Activated CD8-positive, alpha-beta memory T cell treated with anti-CD3 and anti-CD28 coated beads, Interleukin-2, amount 50 U/mL, for 24 hours (primary cell): ENCODE results near the gene NUP98.

Experiments
- DNase-seq: peaks from one replicate; pipeline ENCODE4 v3.0.0-alpha.2; 2020; ENCODE audit errors: extremely low read depth

The NUP98 gene

GRCh38 chr11:3797329-3798090, at the start of gene NUP98:
TSS of gene NUP98 (minus strand) at chr11:3797554. CDS start at chr11:3782117, 15,437 bp downstream.
- peak; percentile 99 for DNase-seq

- DNase-seq: no peak
Measured at GRCh38 chr11:3845670-3846069, 48.3 kb upstream of the NUP98 start.

GRCh38 chr11:3845246-3845645, 47.9 kb upstream of the NUP98 start:
- DNase-seq: no peak

GRCh38 chr11:3843326-3843725, 46.0 kb upstream of the NUP98 start:
- no peak for DNase-seq

- DNase-seq: peak; percentile 84
Measured at GRCh38 chr11:3841426-3842350, 44.3 kb upstream of the NUP98 start.

- DNase-seq: no peak
Measured at GRCh38 chr11:3840870-3841425, 43.6 kb upstream of the NUP98 start, which contains the start of gene RHOG. TSS of gene RHOG (minus strand) at chr11:3840959. CDS start at chr11:3828138, 12,821 bp downstream.

- DNase-seq: no peak
Measured at GRCh38 chr11:3840004-3840869, 42.9 kb upstream of the NUP98 start.

- no peak for DNase-seq
Measured at GRCh38 chr11:3838504-3838903, 41.1 kb upstream of the NUP98 start.

- DNase-seq: no peak
Measured at GRCh38 chr11:3837793-3838192, 40.4 kb upstream of the NUP98 start.

GRCh38 chr11:3836903-3837302, 39.5 kb upstream of the NUP98 start:
- no peak for DNase-seq

GRCh38 chr11:3835751-3836150, 38.4 kb upstream of the NUP98 start:
- DNase-seq: no peak

GRCh38 chr11:3834664-3835461, 37.5 kb upstream of the NUP98 start:
- DNase-seq: no peak

GRCh38 chr11:3834349-3834663, 37.0 kb upstream of the NUP98 start:
- DNase-seq: no peak

GRCh38 chr11:3833449-3833848, 36.1 kb upstream of the NUP98 start:
- DNase-seq: no peak

- DNase-seq: no peak
Measured at GRCh38 chr11:3832816-3833215, 35.5 kb upstream of the NUP98 start.

GRCh38 chr11:3831378-3832239, 34.3 kb upstream of the NUP98 start:
- DNase-seq: no peak

- DNase-seq: no peak
Measured at GRCh38 chr11:3830730-3831129, 33.4 kb upstream of the NUP98 start.

GRCh38 chr11:3830088-3830487, 32.7 kb upstream of the NUP98 start:
- no peak for DNase-seq

GRCh38 chr11:3827434-3828186, 30.3 kb upstream of the NUP98 start:
- DNase-seq: no peak
